HG03108 (cell line): ENCODE data around the gene TMEM272.

Experiments
- ATAC-seq: cut with Tn5 transposase; IDR thresholded peaks from one replicate; pipeline ENCODE4 v1.9.1; 2021; ENCODE audit warnings: moderate library complexity; ENCODE audit not compliant: unreplicated experiment

The TMEM272 gene, protein sequence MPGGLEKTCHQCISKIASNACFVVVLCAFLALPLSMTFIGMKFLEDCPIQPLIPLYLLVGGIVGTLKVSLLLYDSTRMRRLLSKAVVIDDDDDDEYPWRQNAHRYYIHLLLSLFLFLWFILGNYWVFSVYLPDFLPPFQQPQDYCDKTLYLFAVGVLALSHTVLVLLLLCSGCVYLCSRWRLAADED

DNA sequence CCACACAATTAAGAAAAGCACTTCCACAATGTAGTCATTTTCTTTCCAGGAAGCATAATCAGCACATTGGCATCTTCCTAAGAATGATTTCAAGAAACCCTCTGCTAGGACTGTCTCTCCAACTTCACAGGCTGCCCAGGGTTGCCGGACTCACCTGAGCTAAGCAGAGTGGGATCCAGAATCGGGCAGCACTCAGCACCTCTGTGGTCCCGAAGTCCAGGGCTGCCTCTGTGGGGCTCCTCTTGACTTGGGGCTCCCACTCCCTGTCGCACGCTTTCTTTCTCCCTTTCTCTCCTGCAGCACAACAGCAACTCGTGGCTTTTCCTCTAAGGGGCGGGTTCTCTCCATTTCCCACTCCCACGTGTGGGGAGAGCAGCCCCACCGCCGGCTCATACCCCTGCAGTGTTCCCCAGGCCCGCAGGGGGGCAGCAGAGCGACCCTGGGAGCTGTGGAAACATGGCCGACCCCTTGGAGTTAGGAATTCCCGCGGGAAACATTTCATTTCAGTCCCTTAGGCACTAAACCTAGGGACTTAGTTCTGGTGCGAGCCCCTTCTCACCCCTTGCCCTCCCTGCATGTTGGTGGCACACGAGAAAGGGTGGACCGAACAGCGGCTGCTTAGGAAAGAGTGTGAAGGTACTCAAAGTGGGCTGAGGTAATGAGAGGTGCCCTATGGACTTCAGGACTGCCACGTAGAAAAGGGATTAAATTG is at the start of gene TMEM272:
Gene TMEM272, minus strand, starts transcription at position 316 of the 712 bp plus-strand sequence. CDS start 6,647 bp downstream, outside the sequence.
- no peak for ATAC-seq

DNA sequence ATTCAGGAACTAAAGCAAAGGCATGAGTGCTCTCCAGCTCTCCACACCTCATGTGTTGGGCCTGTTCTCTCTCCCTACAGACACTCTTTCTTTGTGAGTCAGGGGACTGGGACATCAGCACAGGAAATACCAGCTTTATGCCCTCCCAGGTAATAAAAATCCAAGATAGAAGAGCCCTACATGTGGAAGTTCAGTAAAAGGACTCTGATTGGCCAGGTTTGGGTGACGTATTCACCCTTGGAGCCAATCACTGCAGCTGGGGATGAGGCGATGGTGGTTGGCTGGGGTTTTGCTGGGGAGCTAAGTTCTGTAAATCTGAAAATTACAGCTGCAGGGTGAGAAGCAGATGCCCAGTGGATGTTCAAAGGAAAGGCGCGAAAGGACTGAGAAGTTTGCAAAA is 49.3 kb upstream of the TMEM272 start:
- ATAC-seq = no peak

DNA sequence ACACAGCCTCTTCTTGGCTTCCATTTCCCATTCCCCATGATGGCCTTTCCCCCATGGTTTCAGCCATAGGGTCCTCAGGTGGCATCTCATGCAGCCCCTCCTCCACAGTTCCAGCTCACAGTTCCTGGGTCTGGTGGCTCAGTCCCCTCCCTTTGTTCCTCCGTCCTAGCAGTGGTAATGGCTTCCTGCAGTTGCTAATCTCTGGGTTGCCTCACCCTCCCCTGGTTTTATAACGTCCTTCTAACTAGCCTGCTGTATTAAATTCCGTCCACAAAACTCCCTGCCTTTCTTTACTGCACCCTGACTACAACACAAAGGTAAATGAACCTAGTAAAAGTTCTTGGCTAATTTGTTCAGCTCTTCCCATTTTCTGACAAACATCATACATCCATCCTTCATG is 47.7 kb upstream of the TMEM272 start:
- ATAC-seq = no peak

DNA sequence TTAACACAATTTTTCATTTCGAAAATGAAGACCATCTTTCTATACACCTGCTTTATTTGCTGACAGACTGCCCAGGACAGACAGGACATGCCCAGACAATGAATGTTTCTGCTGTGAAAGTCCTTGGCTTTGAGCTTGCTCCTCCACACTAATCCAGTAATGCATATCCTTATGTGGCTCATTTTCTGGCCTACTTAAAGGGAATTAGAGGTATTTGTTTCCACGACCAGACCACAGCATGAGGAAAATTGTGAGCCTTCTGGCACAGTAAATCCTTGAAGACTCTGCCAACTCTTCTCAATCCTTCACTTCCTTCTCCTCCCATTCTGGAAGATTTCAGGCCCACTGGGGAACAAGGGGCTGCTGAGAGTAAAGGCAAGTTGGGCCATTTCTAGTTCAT is 42.5 kb upstream of the TMEM272 start:
- no peak for ATAC-seq

DNA sequence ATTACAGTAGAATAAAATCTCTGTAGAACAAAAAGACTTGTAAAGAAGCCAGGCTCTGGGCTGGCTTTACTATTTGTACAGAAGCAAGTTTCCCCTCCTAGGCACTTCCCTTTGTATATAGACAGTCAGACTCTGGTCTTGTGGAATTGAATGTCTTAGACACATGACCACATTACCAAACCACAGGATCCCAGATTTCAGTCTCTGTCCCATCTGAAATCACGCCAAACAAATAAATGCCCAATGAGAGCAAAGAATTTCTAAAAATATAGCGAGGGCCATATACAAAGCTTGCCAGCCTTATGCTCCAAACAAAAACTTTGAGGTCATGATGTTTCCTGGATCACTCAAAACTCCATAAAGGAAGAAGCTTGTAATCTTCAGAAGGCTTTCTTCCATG is 40.7 kb upstream of the TMEM272 start:
- no peak for ATAC-seq

DNA sequence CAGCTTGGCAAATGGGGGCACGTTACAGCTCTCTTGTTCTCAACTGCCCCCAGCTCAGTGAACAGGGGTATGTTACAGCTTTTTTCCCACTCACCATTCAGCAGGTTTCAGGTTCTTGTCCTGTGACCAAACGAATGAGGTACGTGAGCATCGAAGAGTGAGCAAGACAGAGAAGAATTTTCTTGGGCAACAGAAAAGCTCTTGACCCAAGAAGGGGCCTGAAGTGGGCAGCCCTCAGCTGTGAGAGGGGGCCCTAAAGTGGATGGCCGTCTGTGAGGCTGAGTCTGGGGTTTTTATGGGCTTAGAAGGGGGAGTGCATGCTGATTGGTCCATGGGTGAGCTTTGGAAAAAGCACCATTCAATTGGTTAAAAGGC is 38.2 kb upstream of the TMEM272 start:
- no peak for ATAC-seq

DNA sequence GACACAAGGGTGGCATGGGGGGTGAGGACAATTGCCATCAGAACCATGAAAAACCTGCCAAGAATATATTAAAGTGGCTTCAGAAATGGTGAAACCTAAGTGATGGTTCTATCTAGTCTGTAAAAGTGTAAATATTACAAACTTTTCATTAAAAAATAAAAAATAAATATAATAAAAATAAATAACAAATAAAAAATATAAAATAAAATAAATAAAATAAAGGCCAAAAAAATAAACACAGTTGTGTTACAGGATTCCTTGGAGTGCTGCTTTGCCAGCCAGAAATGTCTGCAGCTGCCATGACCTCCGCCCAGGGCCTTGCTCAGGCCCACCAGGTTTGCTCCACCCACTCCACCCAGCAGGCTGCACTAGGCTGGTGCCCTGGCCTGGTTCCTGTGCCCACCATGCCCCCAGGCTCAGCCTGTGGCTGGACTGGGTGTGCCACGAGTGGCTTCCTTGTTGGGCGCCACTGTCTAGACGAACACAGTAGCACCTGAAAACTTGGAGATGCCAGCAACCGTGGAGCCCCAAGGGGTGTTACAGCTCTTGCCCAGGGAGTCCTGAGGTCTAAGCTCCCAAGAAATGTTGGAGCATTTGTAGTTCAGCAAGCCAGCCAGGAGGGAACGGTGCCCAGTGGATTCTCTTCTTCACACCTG is 37.7 kb upstream of the TMEM272 start:
- no peak for ATAC-seq

DNA sequence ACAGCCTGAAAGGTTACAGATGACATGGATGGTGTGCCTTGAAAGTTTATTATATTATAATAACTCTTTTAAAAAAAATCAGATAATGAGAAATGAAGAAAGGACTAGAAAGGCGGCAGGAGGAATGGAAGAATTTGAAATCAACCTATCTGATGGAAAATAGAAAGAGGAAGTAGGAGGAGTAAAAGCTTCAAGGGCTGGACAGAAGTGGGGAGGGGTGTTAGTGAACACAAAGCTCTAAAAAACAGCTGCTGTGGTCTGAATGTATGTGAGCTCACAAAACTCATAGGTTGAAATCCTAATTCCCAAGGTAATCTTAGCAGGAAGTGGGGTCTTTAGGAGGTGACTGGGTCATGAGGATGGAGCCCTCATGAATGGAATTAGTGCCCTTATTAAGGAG is 36.3 kb upstream of the TMEM272 start:
- ATAC-seq = no peak

DNA sequence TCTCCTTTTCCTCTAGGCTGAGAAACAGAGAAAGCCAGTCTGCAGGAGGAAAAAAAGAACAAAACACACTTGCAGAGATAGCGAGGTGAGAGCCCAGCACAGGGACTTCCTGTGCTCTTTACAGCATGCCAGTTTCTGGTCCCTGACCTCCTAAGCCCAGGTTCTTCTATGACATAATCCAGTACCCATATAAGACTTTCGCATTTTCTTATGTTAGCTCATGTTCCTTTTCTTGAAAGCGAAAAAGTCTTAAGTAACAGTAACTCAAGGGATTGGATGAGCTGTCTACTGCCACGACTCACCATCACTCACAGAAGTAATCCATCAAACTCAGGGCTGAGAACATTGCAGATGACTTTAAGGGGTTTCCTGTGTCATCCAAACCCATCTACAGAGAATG is 34.2 kb upstream of the TMEM272 start:
- no peak for ATAC-seq

DNA sequence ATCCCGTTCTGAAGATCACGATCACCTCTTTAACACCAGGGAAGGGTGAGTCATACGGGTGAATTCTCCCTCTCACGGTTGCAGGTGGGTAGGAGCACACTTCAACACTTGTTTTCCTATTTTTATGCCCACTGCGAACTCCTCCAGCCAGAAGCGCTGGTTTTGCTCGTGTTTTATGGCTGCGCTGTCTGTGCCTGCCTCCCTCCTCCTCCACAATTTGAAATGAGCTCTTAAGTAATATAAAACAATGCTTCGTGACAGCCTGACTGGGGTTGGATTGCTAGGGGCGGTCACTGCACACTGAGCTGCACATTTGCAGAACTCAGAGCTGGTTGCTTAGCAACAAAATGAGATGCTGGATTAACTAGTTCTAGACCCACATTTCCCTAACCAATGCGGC is 29.7 kb upstream of the TMEM272 start:
- no peak for ATAC-seq

DNA sequence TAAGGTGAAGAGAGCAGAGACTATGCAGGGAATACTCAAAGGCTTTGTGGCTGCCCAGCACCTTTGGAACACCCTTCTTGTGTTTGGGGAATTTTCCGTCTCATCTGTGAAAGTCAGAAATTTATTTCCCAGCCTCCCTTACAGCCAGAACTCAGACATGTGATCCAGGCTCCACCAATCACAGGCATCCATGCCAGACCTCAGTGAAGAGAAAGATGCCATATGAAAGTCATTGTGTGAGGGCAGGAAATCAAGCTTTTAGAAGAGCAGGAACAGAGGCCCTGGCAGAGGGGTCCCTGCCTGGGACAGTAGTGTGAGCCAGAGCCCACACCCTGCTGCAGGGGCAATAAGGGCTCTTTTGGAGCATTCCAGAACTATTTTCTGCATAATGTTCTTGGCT is 28.9 kb upstream of the TMEM272 start:
- no peak for ATAC-seq

DNA sequence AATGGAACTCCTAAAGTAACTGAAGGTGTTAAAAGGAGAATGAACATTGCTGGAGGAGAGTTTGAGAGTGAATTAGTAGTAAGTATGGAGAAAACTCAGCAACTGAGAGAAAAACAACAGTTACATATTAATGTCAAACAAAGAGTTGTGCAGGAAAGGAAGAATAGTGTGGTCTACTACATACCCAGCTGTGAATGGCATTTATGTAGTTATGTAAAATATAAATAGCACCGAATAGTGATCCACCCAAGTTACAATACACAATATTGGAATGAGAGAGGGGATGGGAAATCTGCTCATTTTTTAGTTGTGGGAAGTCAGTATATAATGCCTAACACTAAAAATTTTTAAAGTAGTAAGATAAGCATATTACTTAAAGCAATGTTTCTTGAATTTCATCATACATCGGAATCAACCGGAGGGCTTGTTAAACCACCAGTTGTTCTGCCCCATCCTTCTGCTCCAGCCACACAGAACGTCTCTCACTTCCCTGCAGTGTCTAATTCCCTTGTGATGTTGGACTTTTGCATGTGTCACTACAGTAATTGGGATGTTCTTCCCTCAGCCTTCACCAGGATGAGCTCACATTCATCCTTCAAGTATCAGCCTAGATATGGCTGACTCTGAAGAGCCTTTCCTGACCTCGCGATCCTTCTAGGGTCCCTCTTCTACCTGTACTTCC is 28.3 kb upstream of the TMEM272 start:
- ATAC-seq = no peak

DNA sequence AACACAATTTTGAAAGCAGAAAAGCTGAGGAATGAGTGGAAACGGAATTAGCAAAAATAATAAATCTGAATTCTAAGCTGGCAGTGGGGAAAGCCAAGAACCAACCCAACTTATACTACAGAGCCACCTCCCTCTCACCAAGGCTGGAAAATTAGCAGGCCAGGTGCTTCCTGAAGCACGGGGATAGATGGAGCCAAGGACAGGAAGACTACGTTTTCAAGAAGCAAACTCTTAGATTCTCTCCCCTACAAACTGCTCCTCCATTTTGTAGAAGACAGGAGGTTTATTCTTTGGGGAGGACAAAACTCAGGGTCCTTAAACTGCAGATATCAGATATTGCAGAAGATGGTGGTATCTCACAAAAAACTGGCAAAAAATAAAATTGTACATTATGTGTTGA is 25.6 kb upstream of the TMEM272 start:
- ATAC-seq = no peak

DNA sequence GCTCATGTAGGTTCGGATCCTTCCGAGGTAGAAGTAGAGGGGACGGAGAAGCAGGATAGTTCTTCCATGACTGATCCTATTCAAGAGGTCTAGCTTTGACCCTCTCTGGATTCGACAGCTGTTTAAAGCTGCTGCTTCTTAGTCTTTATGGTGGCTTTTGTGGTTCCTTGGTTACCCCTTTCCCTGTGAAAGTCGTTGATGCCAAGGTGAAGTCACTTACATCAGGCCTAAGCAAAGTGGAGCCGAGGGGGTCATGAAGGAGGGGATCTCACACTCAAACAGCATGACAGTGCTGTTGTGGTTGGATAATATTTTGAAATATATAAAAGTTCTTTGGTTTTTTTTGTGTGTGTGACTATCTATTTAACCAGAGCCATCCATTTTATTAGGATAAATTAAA is 24.9 kb upstream of the TMEM272 start:
- no peak for ATAC-seq

DNA sequence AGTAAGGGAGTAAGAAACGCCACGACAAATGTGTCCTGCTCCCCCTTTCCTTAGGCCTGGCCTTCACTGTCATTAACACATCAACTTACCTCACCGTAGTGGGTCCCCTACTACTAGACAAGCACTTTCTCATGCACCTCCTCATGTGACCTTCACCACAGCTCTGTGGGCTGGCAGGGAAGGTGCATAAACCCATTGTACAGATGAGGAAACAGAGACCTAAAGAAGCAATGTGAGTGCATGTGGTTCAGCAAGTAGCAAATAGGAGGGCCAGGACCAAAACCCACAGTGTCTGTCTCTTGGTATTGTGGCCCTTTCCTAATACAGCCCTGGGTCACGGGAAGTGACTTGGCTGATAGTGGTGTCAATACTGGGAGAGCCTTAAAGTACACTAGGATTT is 22.1 kb upstream of the TMEM272 start:
- ATAC-seq = no peak

DNA sequence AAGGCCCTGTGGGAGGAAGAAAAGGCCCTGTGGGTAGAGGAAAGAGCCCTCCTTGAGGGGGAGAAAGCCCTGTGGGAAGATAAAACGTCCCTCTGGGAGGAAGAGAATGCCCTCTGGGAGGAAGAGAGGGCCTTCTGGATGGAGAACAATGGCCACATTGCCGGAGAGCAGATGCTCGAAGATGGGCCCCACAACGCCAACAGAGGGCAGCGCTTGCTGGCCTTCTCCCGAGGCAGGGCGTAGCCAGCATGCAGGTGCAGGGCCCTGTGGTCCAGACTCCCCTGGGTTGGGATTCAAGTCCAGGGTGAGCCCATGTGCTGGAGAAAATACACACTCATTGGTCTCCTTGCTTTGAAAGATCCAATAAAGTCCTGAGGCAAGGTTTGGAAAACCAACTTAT is 20.9 kb upstream of the TMEM272 start:
- ATAC-seq = no peak

DNA sequence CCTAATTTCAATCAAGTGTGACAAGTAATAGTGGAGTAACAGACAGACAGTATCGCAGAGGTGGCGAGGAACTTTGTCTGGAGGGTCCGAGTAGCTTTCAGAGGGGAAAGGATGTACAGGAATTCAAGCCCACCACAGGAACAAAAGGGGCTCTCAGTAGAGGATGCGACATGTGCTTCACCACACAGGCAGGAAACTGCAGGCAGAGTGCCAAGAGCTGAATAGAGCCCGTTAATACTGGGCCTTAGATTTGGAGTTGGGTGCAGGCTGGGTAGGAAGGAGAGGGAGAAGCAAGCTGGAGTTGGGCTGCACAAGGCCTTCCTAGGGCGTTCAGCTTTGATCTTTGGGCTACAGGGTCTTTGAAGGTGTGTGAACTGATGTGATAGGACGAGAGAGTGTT is 18.0 kb upstream of the TMEM272 start:
- no peak for ATAC-seq

DNA sequence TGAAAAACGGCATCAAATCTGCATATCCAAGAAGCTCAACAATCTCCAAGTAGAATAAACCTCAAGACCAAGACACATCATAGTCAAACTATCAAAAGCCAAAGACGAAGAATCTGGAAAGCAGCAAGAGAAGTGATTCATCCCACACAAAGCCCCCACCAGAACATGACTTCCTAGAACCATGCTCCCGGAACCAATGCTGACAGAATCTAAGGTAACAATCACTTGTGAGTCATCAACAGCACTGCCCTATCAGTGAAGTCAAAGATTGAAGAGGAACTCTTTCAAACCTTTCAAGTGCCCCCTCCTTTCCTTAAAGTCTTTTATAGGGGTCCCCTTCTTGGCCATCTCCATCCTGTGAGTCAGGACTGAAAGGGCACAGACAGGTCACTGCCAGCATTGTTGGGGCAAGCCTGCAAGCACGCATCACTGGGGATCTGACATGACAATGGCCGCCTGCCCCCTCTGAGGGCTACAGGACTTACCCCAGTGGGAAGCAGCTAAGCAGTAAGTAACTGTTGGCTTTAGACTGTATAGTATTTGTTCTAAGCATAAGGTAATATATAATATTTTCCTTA is 16.8 kb upstream of the TMEM272 start, which contains the start of gene CCDC70:
Gene CCDC70, plus strand, starts transcription at position 247 of the 578 bp plus-strand sequence. CDS start 3,443 bp downstream, outside the sequence.
- ATAC-seq = no peak

DNA sequence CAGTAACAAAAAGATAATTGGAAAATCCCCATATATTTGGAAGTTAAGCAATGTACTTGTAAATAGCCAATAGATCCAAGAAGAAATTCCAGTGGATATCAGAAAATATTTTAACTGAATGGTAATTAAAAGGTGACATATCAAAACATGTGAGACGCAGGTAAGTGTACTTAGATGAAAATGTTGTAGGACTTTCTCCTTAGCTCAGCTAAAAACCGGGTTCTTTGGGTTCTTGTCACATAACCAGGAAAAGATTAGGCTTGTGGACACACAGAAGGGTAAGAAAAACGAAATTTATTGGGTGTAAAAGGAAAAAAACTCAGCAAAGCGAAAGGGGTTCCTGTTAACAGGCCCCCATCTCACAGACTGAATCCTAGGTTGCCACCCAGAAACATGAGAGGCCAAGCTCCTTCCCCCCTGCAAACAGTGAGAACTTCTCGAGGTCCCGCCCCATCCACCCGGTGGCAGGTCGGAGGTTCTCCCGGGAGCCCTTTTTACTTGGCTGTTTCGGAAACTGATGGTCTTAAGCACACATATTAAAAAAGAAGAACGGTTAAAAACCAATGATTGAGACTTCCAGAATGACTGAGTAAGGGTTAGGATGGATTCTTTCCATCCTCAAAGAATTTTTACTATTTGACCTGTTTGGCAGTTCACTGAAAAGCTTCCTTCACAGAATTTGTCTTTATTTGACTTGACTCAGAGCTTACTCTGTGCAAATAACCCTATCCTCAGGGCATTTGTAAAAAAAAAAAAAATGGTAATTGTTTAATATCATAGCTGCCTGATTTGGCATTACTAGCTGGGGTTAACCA is 13.7 kb upstream of the TMEM272 start:
- ATAC-seq = no peak

DNA sequence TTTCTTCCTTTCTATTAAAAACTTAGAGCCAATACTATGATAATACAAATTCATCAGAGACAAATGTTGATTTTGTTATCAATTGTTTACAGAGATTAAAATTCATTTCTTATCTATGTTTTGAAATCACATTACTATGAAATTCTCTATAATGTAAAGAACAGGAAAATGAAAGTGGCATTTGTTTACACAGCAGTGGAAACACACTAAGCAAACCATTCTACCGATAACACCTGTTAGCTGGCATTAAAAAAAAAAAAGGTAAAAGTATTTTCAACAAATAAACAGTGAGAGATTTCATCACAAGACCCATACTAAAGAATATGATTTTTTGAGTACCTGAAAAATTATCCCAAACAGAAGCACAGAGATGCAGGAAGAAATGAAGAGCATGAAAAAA is 12.0 kb upstream of the TMEM272 start:
- no peak for ATAC-seq
